Fibroblast of villous mesenchyme (primary cell): ENCODE results near the gene FAM184A. TPM values are rescaled to one million over a fixed set of nuclear protein-coding genes. Genes with fewer than 3 reads are reported as not detected.
"Not testable (repeated sequence)": the region's sequence is repeated elsewhere in the genome, so short reads cannot be mapped to it uniquely, and the experiment has no call there.

Source experiments
- DNase-seq: peaks from one replicate; pipeline ENCODE4 v3.0.0-alpha.2; 2010; ENCODE audit warnings: low read depth
- H3K4me3 ChIP-seq: 2 replicates; pipeline ENCODE4 v1.5.1; 2011; ENCODE audit warnings: low read depth, mild to moderate bottlenecking, low read length
- total RNA-seq: library from RNA; depleted of rRNA; stranded (reverse); fragments of >200 nt; gene quantifications from 2 replicates; pipeline ENCODE4 v1.2.3, GENCODE V29; 2012
- TF ChIP-seq, protein P1 (sequence below): IDR thresholded peaks from 2 replicates; pipeline ENCODE4 v1.5.1; 2012; ENCODE audit warnings: low read depth, mild to moderate bottlenecking, low read length; ENCODE audit not compliant: insufficient read depth

The FAM184A gene
- total RNA-seq, 1 donor = under 0.01 TPM

- H3K4me3 ChIP-seq = no peak overlapping the region
- TF ChIP-seq, protein P1, sequence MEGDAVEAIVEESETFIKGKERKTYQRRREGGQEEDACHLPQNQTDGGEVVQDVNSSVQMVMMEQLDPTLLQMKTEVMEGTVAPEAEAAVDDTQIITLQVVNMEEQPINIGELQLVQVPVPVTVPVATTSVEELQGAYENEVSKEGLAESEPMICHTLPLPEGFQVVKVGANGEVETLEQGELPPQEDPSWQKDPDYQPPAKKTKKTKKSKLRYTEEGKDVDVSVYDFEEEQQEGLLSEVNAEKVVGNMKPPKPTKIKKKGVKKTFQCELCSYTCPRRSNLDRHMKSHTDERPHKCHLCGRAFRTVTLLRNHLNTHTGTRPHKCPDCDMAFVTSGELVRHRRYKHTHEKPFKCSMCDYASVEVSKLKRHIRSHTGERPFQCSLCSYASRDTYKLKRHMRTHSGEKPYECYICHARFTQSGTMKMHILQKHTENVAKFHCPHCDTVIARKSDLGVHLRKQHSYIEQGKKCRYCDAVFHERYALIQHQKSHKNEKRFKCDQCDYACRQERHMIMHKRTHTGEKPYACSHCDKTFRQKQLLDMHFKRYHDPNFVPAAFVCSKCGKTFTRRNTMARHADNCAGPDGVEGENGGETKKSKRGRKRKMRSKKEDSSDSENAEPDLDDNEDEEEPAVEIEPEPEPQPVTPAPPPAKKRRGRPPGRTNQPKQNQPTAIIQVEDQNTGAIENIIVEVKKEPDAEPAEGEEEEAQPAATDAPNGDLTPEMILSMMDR = no peak
- DNase-seq = no peak
Observed at GRCh38 chr6:118999494-119000040, 78.9 kb downstream of the FAM184A start.

DNA sequence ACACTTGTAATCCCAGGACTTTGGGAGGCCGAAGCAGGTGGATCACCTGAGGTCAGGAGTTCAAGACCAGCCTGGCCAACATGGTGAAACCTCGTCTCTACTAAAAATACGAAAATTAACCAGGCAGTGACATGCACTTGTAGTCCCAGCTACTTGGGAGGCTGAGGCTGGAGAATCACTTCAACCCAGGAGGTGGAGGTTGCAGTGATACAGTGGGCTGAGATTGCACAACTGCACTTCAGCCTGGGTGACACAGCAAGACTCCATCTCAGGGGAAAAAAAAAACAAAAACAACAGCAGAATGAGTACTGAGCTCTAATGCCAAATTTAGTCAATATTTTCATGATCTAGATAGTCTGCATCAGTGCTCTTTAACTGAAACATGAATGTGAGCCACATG is 81.0 kb downstream of the FAM184A start:
- H3K4me3 ChIP-seq, DNase-seq: not testable (repeated sequence)

DNA sequence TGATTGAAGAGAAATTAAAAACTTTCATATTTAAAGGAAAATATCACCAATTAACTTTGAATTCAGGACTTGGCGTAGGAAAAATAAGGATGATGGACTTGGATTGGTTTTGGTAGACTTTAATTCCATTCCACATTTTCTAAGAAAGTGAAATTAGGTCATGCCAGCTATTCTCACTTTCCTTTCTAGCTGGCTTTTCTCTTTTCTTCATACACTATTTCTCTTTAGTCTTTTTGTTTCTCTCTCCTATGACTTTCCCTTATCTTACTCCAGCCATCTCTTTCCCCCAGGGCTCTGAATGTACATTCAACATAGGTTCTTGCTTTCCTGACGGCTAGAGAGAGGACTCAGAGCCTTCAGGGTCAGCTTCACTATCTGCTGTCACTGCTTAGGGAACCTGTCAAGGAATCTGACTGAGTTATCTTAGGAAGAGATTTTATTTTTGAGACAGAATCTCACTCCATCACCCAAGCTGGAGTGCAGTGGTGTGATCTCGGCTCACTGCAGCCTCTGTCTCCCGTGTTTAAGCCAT is 82.1 kb downstream of the FAM184A start:
- TF ChIP-seq, protein P1 = no peak
- no peak for DNase-seq
- no peak overlapping the region for H3K4me3 ChIP-seq

GRCh38 chr6:118993803-118994251 is 84.6 kb downstream of the FAM184A start:
- H3K4me3 ChIP-seq = no peak overlapping the region
- no peak for DNase-seq
- TF ChIP-seq, protein P1 = no peak

DNA sequence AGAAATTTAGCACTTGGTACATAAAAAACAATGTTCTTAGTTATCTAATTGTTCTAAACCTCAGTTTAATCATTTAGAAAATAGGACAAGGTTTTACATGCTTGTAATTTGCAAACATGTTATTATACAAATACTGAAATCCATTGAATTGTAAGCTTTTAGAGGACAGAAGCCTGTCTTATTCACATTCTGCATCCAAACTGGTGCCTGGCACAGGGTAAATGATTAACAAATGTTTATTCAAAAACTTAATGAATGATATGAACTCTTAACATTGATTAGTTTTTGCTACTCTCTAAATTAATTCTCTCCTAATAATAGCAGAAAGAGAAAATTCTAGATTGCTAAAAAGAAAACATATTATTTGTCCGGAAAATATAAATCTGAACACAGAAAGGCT is 85.1 kb downstream of the FAM184A start:
- no peak for DNase-seq
- H3K4me3 ChIP-seq = no peak overlapping the region
- TF ChIP-seq, protein P1 = no peak

GRCh38 chr6:118992186-118992795 is 86.2 kb downstream of the FAM184A start:
- TF ChIP-seq, protein P1 = no peak
- no peak for DNase-seq
- H3K4me3 ChIP-seq = no peak overlapping the region

- no peak for DNase-seq
- TF ChIP-seq, protein P1 = no peak
- H3K4me3 ChIP-seq = no peak overlapping the region
Observed at GRCh38 chr6:118986312-118986711, 92.2 kb downstream of the FAM184A start.
